Measurements from ENCODE around the gene SURF2.

SURF2 gene

DNA sequence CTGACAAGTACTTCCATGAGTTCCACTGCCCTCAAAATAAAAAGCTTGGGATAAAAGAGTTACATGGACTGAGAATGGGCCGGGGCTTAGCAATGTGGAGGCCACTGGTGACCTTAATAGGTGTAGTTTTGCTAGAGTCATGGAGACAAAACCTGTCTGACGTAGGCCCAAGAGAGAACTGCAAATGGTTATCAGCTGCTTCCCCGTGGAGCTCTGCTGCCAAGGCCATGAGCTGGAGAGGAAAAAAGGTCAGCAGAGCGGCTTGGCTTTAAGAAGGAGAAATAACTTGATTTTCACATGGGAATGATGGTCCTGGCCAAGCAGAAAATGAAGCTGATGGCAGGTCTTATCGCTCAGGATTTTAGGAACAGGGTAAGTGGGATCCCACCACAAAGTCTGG is 16.7 kb upstream of the SURF2 start:
- no peak for DNase-seq

DNA sequence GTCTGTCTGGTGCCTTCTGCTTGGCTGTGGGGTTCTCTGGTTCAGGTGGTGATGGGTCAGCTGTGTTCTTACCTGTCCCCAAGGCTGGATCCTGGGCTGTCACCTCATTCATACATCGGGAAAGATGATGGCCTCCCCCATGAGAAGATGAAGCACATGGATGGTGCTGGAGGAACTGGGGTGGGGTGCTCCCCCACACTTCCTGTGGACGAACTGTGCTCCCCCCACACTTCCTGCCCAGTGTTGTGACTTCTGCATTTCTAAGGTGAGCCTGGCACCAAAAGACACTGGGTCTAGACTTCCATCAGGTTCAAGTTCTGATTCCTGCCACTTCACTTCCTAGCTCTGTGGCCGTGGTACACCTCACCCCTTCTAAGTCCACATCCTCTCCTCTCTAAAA is 16.1 kb upstream of the SURF2 start:
- no peak for DNase-seq

DNA sequence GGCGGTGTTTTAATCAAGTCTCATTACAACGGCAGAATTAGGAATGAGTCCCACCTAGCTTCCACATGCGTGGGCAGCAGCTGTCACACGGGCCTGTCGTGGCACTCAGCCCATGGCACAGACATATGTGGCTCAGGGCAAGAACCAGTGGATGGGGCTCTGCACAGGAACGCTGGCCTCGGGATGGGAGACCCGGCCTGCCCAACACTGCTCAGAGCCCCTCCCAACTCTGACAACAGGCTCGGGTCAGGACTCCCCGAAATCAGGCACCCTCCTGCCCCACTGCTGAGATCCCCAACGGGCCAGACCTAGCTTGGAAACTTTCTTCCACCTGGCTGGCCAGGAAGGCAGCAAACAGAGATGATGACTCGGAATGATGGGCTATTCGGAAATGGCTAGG is 15.4 kb upstream of the SURF2 start:
- DNase-seq = no peak

DNA sequence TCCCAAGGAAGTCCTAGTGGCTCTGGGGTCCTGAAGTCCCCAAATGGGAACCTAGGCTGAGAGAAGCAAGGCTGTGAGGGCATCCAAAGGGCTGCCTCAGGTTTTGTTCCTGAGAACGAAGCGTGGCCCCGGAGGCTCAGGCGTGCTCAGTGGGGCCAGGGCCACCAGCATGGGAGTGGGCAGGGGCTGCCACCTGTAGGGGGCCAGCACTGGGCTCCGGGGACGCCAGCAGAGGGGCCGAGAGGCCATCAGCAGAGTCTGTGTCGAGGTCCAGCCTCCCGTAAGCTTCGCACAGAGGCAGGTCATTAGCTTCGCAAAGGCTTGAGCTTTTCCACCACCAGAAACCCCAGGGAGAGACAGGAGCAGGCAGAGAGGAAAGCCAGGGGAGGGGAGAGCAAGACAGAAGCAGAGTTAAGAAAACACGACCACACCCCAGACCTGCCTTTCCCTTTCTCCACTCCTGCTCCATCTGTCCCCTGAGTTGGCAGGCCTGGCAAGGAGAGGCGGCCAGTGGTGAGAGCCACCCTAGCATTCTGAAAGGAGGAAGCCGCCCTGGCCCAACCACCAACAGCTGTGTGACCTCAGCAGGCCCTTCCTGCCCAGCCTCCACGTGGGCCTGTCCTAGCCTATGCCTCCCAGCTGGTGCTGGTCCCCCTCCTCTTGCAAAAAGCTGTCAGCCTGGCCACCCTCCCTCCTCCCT is 14.8 kb upstream of the SURF2 start:
- DNase-seq = no peak

DNA sequence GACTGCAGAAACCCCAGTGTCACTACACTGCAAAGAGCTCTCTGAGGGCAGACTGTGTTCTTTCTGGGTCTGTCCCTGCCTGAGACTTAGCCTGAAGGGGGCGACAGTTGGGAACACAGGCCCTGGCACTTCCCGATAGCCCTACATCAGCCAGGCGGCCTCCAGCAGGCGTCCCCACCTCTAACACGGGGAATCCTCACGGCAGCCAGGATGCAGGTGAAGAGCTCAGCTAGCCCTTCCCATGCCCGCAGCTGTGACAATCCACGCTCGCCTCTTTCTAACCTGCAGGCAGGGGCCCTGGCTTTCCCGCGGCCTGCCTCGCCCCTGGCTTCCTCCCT is 14.3 kb upstream of the SURF2 start:
- DNase-seq = no peak

DNA sequence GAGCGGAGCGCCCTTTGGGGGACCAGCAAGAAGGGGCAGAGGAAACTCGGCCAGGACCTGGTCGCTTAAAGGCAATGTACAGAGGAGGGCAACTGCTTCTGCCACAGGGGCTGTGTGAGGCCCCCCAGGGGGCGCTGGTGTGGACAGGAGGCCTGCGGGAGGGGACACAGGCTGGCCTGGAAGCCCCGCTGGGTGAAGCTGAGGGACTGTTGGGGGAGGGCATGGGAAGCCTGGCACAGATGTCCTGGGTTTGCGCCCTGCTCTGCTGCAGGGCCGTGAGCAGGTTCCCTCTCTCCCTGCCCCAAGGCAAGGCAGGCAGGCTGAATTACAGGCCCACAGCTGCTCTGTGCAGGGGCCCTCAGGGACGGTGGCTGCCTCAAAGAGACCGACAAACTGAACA is 13.8 kb upstream of the SURF2 start:
- DNase-seq = no peak

DNA sequence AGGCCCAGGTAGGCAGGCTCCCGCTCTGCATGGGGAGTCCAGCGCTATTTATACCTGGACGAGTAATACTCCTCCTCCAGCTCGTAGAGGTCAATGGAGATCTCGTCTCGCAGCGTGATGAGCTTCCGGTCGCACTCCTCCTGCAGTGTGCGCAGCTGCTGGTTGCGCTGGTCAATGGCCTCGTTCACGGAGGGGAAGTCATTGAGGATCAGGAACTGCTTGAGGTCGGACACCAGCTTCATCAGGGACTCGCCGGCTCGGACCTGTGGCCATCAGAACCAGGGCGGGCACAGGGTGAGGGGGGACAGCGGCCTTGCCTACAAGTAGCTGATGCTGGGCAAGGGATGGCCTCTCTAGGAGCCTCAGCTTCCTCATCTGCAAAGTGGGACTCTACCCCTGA is 12.3 kb upstream of the SURF2 start:
- DNase-seq = no peak

DNA sequence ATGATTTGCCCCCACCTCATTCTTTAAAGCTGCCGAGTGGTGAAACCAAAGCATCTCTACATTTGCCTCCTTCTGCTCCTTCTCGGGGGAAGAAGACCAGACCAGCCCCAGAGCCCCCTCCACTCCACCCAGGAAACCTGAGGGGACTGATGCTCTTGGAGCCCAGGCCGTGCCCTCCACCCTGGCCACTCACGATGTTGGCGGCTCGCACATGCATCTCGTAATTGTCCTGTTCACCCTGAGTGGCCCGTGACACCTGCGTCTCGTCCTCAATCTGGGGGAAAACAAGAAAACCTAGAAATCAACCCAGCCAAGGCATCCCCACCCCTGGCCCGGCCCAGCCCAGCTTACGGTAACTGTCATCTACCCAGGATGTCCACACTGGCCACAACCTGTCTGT is 11.4 kb upstream of the SURF2 start:
- DNase-seq = no peak

DNA sequence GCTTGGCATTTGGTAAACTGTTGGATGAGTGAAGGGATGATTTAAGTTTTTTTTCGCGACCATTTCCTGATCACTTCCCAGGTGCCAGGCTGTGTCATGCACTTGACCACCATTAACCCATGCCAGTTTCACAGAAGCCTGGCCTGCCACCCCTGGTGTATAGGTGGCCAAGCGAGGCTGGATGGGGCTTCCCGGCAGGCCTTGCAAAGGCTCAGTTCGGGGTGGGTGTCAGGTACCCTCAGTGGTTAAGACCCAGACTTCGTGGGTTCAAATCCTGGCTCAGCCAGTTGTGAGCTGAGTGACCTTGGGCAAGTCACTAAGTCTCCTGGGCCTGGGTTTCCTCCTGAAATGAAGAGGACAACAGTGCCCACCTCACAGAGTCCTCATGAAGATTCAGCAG is 10.8 kb upstream of the SURF2 start:
- DNase-seq = no peak

DNA sequence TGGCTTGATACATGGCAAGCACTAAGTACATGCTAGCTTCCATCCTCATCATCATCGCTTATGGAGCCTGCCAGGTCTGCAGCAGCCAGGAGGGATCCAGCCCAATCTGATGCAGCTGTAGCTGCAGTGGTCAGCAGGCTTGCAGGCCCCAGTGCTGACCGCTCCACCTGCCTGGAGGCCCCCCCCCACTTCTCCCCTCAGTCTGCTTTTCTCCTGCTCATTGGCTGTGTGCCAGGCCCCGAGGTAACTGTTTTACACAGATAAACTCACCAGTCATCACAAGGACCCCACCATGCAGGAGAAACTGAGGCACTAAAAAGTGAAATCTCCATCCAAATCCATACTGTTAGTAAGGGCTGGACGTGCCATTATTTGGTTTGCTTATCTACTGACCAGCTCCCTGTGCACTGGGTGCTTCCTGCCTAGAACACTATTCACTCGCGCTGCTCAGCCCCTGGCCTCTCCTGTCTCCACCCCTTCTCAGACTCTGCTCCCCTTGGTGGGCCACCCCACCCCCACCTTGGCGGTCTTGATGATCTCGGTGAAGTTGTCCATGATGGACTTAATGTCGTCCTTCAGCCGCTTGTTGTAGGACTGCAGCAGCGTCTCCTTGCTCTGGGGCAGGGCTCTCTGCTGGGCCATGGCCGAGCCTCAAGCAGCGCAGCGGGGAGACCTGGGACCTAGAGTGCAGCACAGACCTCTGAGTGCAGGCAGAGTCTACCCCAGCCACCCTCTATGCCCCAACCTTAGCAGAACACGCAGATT is 10.1 kb upstream of the SURF2 start:
- DNase-seq = no peak

DNA sequence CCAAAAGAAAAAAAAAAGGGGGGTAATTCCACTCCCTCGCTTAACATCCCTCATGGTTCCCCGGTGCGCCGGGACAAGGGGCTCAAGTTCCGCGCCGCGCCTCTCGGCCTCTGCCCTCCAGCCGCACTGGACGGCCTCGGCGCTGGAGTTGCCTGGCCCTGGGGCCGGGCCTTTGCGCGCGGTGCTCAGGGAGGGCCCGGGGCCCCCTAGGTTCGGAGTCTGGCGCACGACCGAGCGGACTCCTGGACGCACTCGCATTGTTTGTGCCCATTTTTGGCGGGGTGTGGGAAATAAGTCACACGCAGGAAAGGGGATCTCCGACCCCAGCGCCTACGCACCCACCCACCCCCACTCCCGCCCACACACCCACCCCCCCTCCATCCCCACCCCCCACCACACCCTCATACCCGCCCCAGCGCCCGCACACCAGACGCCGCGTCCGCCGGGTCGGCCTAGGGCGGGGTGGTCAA is 8.8 kb upstream of the SURF2 start:
- DNase-seq = peak; percentile 69

DNA sequence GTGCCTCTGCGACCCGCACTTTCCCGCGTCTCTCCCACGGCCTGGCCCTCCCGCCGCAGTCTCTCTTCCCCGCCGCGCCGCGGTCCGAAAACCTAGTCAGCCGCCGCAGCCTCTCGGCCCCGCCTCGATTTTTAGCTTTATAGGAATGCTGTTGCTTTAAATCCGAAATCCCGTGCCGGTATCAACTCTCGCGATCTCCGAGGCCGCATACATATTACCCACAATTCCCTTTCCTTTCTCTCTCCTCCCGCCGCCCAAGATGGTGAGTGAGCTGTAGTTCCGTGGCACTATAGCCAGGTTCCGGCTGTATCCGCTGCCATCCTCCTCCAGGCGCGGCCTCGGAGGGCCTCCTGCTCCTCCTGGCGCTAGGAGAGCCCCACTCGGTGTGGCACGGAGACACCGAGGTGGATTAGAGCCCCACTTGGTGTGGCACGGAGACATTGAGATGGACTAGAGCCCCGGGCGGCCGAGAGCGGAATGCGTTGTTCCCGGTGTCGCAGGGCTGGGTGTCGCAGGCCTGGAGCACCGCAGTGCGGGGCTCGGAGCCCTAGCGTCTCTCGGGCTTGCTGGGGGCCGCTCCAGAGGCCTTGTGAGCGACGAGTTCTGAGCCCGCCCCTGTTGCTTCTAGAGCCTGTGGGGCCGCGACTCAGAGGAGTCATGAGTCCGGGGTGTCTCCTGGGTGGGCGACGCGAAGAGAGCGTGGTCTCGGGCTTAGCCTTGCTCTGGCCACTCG is 8.2 kb upstream of the SURF2 start, which contains the start of the genes MED22 and RPL7A:
TSS of gene MED22 (minus strand) at position 147 of the 733 bp plus-strand sequence. CDS start 1,469 bp downstream, outside the sequence.
TSS of gene RPL7A (plus strand) at position 234 of the 733 bp plus-strand sequence. CDS start at position 260, 26 bp downstream.
- peak; percentile 96 for DNase-seq

DNA sequence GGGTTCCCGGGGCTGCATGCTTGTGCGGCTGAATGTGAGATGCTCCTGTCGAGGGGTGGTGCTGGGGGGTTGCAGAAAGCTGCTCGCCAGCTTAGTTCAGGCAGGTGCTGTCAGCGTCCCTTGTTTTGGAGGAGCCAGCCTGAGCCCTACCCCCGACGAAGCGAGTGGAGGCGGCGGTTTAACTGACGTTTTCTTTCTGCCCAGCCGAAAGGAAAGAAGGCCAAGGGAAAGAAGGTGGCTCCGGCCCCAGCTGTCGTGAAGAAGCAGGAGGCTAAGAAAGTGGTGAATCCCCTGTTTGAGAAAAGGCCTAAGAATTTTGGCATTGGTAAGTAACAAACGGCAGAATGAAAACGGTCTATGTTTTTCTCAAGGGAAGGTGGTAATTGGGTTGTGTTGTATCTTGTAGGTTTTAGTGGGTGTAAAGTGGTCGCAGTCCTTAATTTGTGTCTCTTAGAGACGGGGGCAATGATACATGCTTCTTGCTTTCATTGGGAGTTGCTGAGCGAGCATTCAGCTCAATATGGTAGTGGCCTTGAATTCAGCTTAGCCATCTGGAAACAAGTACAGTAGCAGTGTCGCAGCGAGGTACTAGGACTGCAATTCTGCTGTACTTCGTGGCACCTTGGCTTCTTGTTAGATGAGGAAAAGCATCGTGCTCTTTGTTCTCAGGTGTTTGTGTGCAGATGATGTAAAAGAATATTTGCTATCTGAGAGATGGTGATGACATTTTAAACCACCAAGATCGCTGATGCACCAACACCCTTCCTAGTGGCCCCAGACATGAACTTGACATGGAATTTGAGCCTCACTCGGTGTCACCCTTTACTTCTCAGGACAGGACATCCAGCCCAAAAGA is 7.4 kb upstream of the SURF2 start:
- DNase-seq = no peak

DNA sequence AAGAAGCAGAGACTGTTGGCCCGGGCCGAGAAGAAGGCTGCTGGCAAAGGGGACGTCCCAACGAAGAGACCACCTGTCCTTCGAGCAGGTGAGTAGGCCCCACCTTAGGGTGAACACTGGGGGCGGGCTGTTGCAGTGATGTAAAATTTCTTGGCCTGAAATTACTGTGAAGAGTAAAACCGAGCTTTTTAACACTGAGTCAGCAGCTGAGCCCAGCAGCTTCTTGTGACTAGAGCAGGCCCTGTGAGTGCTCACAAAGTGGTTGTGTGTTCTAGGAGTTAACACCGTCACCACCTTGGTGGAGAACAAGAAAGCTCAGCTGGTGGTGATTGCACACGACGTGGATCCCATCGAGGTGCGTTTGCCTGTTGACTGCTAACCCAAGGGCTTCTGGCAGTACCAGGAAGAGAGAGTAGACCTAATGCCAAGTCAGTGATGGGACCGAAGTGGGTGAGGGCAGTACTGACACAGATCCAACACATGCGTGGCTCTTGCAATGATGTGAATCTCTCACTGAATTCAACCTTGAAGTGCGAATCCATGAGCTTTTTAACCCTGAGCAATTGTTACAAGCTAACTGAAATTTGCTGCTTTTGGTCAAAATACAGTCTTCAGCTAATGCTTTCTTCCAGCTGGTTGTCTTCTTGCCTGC is 6.3 kb upstream of the SURF2 start:
- DNase-seq = no peak

DNA sequence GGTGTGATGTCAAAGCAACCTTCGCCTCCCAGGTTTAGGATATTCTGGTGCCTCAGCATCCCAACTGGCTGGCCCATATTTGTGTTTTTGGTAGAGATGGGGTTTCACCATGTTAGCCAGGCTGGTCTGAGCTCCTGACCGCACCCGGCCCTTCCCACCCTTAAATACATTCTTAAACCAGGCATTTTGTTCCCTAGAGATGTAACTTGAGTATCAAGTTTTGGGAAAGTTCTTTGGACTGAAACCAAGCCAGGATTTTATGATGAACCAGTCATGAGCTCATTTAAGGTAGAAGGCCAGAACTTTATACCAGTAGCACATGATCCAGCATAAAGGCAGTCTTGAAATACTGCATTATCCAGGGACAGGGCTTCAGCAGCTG is 4.8 kb upstream of the SURF2 start:
- DNase-seq = no peak

DNA sequence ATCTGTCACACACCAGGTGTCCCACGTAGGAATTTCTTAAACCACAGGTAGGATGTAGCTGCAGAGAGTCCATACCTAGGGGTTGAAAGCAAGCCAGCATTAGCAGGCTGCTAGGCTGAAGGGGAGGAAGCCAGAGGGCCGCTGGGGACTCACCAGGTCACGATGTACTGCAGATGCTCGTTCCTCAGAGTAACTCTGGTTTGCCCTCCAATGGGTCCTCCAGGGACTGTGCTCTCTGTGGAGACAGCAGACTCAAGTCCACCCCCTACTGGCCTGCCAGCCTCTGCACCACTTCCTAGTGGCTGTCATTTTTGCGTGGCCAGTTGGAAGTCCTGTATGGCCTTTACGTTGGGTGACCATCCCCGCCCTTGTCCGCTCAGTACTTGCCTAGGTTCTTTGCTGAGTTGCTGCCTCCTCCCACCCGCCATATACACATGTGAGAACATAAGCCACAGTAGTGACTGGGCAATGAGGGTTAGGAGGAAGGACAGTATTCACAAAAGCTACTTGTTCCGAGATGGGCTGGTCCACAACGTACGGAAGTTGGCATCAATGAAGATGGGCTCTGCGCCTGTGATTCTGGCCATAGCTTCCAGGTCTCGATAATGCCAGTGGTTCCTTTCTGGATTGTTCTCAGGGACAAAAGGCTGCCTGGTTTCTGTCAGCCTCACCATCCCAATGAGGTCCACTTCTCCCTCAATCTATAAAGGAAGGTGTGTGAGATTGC is 4.3 kb upstream of the SURF2 start:
- DNase-seq = peak; percentile 43

DNA sequence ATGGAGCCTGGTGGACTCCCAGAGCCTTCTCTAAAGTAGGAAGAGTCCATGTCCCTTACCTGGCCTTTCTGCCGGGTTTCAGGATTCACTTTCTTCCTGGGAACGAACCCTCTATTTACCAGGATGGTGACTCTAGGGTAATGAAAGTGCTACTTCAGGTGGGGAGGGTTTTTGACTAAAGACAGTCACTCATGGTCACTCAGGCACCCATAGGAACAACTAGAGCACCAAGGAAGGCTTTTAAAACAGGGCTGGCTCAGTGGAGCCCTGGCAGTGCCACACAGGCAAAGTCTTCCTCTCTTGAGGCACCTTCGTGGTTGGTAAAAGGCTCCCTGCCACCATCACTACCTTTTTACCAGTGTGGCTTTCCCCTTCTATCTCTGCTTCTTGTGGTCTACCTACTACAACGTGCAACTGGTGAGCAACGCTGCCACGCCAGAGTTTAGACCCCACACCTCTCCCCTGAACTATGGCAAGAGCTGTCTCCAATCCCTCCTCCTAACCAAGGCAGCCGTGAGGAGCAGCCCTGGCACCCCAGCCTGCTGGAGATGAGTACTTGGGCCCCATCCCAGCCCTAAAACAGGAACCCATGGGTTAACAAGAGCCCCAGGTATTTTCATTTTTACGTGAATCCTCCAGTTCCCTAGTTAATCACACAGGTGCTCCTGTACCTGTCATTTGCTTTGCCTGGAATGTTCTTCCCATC is 3.6 kb upstream of the SURF2 start:
- no peak for DNase-seq

DNA sequence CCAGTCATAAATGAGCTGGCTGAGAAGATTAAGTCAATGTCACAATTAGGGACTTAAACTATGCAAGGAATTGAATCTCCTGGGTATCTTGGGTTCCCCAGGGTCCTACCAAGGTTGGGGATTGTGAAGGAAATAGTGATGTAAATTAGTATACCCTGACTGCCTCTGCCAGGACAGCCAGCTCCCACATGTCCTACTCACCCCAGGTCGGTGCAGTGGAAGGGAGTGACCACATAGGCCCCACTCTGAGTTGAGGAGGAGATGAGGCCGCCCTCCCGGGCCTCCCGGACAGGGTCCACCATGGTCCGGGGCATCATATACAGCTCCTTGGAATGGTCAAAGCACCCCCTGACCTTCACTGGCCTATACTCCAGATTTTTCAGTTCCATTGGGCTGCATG is 2.8 kb upstream of the SURF2 start:
- DNase-seq = no peak

DNA sequence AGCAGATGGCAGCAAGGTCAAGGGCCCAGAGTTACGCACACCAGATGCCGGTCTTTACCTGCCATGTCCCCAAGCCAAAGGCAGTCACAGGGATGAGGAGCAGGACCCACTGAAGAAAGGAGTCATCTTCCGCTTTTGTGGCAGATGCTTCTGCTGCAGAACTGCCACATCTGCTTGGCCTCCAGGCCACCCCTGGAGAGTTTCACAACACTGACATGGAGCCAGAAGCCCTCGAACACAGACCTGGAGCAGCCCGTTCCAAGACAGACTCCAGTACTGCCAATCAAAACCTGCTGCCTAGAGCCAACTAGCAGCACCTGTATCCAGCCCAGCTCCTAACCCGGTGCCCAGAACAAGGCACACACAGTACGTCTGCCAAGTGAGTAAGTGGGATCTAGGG is 1.6 kb upstream of the SURF2 start:
- DNase-seq = no peak

DNA sequence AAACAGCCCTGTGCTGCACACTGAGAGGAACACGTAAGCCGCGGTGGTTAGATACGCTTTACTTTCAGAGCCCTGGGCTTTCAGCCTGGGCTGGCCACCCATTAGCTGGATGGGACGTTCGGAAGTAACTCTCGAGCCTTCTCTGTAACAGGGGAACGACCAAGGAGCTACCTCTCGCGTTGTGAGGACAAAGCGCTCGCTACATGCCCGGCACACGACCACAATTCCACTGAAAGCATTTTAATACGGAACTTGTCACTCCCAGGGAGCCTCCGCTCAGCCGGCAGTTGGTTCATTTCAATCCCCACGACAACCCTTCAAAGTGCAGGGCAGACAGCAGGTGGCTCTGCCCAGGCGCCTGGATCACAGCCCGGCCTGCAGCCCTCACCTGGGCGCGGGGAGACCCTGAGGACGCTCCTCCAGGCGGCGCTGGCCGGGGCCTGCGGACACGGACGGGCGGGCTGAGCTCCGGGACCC is 431 bp upstream of the SURF2 start:
- DNase-seq = no peak

DNA sequence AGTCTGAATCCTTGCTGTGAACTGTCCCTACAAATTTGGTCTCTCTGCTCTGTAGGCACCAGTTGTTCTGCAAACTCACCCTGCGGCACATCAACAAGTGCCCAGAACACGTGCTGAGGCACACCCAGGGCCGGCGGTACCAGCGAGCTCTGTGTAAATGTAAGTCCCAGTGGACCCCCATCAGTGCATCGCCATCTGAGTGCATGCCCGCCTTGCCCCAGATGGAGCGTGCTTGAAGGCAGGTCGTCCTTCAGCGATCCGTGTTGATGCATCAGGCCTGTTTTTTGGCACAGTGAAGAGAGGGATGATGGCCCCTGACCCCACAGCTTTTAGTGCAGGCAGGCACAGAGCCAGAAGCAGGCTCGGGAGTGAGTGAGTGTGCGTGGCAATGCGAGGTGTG is 1.3 kb downstream of the SURF2 start:
- no peak for DNase-seq

Measured in CD4-positive, alpha-beta T cell treated with Interleukin-17A for 1 hour (primary cell).